Breast epithelium (tissue), 4 donors: ENCODE measurements around the gene IL11RA. TPM values are rescaled to one million over a fixed set of nuclear protein-coding genes. Genes with fewer than 3 reads are reported as not detected.

Experiments
- DNase-seq, 2 donors: peaks; one replicate each; pipeline ENCODE4 v3.0.0-alpha.2; 2019; ENCODE audit warnings: low spot score in 2 of 2
- H3K27ac ChIP-seq, 2 donors: fragments of 200-600 bp; sonication (generic) in 1 of 2; one replicate each; pipeline ENCODE4 v1.5.1; 2016 to 2019; ENCODE audit warnings: mild to moderate bottlenecking in 1 of 2
- H3K27me3 ChIP-seq, 2 donors: fragments of 200-600 bp; sonication (generic) in 1 of 2; one replicate each; pipeline versions ENCODE4 v1.5.1 to v1.6.0; 2017 to 2019; ENCODE audit warnings: control low read depth in 1 of 2, mild to moderate bottlenecking in 1 of 2
- H3K36me3 ChIP-seq: fragments of 200-600 bp; one replicate; pipeline ENCODE4 v1.5.1; 2019
- H3K4me1 ChIP-seq, 2 donors: fragments of 200-600 bp; sonication (generic); one replicate each; pipeline ENCODE4 v1.5.1; 2016 to 2019; ENCODE audit warnings: control low read depth in 1 of 2
- H3K4me3 ChIP-seq, 3 donors: fragments of 200-600 bp; sonication (generic); 1 replicate in 2 of 3; 2 replicates in 1 of 3; pipeline ENCODE4 v1.5.1; 2016 to 2019; ENCODE audit warnings: mild to moderate bottlenecking in 3 of 3, moderate library complexity in 2 of 3
- H3K9me3 ChIP-seq, 2 donors: fragments of 200-600 bp; sonication (generic) in 1 of 2; one replicate each; pipeline ENCODE4 v1.5.1; 2016 to 2019; ENCODE audit warnings: control low read depth in 1 of 2
- POLR2A ChIP-seq: fragments of 450-650 bp; IDR thresholded peaks from one replicate; pipeline ENCODE4 v1.6.1; 2016; ENCODE audit warnings: antibody characterized with exemption, mild to moderate bottlenecking, moderate library complexity
- POLR2AphosphoS5 ChIP-seq, 3 donors: sonication (generic); formaldehyde crosslinking; IDR thresholded peaks; one replicate each; pipeline ENCODE4 v1.6.1; 2017; ENCODE audit warnings: antibody characterized with exemption in 3 of 3
- intact Hi-C: fragments of 100-400 bp; cut with DNase I; formaldehyde crosslinking; loops from one replicate; pipeline ENCODE4 v1.15.1; 2023; ENCODE audit warnings: low total_unique reads
- total RNA-seq, 3 donors: library from RNA; depleted of rRNA; stranded (reverse); fragments of >200 nt; gene quantifications; one replicate each; pipeline ENCODE4 v1.1.0, GENCODE V29; 2016
- TF ChIP-seq, protein P1 (sequence below), 3 donors: fragments of 450-650 bp; IDR thresholded peaks; one replicate each; pipeline ENCODE4 v1.5.1; 2016 to 2017; ENCODE audit warnings: antibody characterized with exemption in 3 of 3, mild to moderate bottlenecking in 3 of 3, moderate library complexity in 3 of 3

The IL11RA gene
- total RNA-seq, 3 donors from 2014 or later, result 20.3 to 45.5 (median 42.1) TPM

DNA sequence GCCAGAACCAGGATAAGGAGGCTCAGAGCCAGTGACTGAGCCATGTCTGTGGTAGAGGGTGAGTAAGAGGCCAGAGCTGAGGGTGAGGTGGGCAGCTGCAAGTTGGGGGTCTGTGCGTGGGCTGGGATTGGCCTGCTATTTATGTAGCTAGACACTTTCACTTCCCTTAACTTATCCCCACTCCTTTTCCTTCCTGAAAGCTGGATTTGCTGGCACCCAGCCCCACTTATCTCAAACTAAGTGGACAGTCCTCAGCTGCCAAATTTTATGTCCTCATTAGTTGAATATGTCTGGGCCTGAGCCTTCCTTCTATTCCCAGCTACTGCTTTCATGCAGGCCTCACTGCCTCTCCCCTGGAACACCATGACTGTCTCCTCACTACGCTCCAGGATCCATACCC is 58.0 kb downstream of the IL11RA start, which contains the start of gene CCL21:
Gene CCL21 (minus strand): TSS at position 114 of the 400 bp plus-strand sequence. CDS start 70 bp downstream, at position 44.
- Histone ChIP-seq H3K27me3 (no peaks in the 10 kb centered on the region), H3K9me3 (no peaks in the 10 kb centered on the region), H3K36me3 (no peaks in the 10 kb centered on the region), H3K4me3 (no peak within 1 kb of the TSS), H3K27ac (no peak within 1 kb of the TSS), H3K4me1 (no peaks in the 10 kb centered on the region)
- DNase-seq, result no peak
- no peak for TF ChIP-seq POLR2AphosphoS5 (IDR thresholded peaks at IDR 0.05)
- TF ChIP-seq, protein P1, sequence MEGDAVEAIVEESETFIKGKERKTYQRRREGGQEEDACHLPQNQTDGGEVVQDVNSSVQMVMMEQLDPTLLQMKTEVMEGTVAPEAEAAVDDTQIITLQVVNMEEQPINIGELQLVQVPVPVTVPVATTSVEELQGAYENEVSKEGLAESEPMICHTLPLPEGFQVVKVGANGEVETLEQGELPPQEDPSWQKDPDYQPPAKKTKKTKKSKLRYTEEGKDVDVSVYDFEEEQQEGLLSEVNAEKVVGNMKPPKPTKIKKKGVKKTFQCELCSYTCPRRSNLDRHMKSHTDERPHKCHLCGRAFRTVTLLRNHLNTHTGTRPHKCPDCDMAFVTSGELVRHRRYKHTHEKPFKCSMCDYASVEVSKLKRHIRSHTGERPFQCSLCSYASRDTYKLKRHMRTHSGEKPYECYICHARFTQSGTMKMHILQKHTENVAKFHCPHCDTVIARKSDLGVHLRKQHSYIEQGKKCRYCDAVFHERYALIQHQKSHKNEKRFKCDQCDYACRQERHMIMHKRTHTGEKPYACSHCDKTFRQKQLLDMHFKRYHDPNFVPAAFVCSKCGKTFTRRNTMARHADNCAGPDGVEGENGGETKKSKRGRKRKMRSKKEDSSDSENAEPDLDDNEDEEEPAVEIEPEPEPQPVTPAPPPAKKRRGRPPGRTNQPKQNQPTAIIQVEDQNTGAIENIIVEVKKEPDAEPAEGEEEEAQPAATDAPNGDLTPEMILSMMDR (IDR thresholded peaks at IDR 0.05), result no peak
- no peak for TF ChIP-seq POLR2A
- intact Hi-C loops, result no loop called here

Other genes with a start within 250 kb of the IL11RA start
- gene FAM219A, start 193.6 kb upstream of the IL11RA start, total RNA-seq, result 1 to 10 TPM; 8.2 to 9.2 (median 9.0) TPM
- gene DNAI1, start 193.4 kb upstream of the IL11RA start, total RNA-seq, result 1 to 10 TPM in 2 of 3 donors, not detected in 1; 1.6 to 3.2 TPM
- 1 to 10 TPM in 2 of 3 donors, under 1 TPM in 1; 0.33 to 5.4 (median 1.8) TPM for gene ENHO, start 129.2 kb upstream of the IL11RA start, total RNA-seq
- gene CNTFR, start 62.5 kb upstream of the IL11RA start, total RNA-seq, result 100 to 1,000 TPM in 1 of 3 donors, 10 to 100 TPM in 2; 11.3 to 103 (median 15.4) TPM
- 10 to 100 TPM; 28.5 to 37.9 (median 36.4) TPM for gene RPP25L, start 40.1 kb upstream of the IL11RA start, total RNA-seq
- 100 to 1,000 TPM in 2 of 3 donors, 10 to 100 TPM in 1; 84.0 to 114 (median 113) TPM for gene DCTN3, start 31.7 kb upstream of the IL11RA start, total RNA-seq
- under 1 TPM in 1 of 3 donors, not detected in 2; 0.29 TPM for gene ARID3C, start 23.1 kb upstream of the IL11RA start, total RNA-seq
- 10 to 100 TPM; 62.6 to 84.8 (median 70.8) TPM for gene SIGMAR1, start 14.4 kb upstream of the IL11RA start, total RNA-seq
- gene GALT, start 5.5 kb upstream of the IL11RA start, total RNA-seq, result 10 to 100 TPM; 26.1 to 37.0 (median 36.7) TPM
- gene CCL27, start 10.5 kb downstream of the IL11RA start, total RNA-seq, result not detected
- gene CCL19, start 39.1 kb downstream of the IL11RA start, total RNA-seq, result 1 to 10 TPM in 2 of 3 donors, under 1 TPM in 1; 0.88 to 5.6 (median 1.3) TPM
- 10 to 100 TPM in 2 of 3 donors, 1 to 10 TPM in 1; 5.9 to 84.9 (median 12.0) TPM for gene CCL21, start 58.0 kb downstream of the IL11RA start, total RNA-seq